ENCODE data around the gene GC. TPM values are rescaled to one million over a fixed set of nuclear protein-coding genes. Genes with fewer than 3 reads are reported as not detected.

GC gene
- total RNA-seq, 1 donor from 2014 or later, result not detected

DNA sequence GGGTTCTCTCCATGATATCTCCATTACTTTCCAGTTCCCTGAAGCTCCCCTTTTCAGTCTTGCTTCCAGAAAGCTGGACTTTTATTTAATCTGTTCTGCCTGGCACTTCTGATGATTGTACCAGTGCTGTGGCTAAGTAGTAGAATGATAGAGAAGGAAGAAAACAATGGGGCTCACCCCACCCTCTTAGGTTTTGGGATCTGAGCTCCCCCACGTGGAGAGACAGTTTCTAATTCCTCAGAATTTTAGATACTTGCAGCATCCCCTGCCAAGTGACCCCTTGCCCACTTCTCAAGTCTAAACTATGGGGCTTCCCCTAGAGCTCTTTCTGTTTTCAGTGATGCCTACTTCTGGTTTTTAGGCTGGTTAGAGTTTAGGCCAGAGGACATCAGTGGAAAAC is 73.9 kb downstream of the GC start:
- Histone ChIP-seq H3K4me3 (ENCODE audit: insufficient read depth, low read depth, low read length) (no peak overlapping the region), H3K27me3 (ENCODE audit: insufficient read depth, low read length) (no peaks in the 10 kb centered on the region), H2AFZ (ENCODE audit: low read depth, low read length) (no peak overlapping the region), H3K79me2 (ENCODE audit: insufficient read depth, low read length) (no peaks in the 10 kb centered on the region), H3K27ac (ENCODE audit: low read depth, low read length) (no peak overlapping the region), H3K9ac (ENCODE audit: low read length) (no peak overlapping the region), H4K20me1 (ENCODE audit: insufficient read depth, low read length) (no peaks in the 10 kb centered on the region), H3K9me3 (ENCODE audit: insufficient read depth, low read depth, low read length) (no peaks in the 10 kb centered on the region), H3K36me3 (ENCODE audit: insufficient read depth, low read length) (no peaks in the 10 kb centered on the region), H3K4me2 (ENCODE audit: low read length) (no peak overlapping the region), H3K4me1 (ENCODE audit: insufficient read depth, low read length) (peaks cover 6% of the 10 kb centered on the region)
- DNase-seq (ENCODE audit: low read depth), result no peak
- no peak for FAIRE-seq
- no peaks in the 10 kb centered on the region for H3K9me3 Mint-ChIP-seq (ENCODE audit: unreplicated experiment)
- H3K36me3 Mint-ChIP-seq (ENCODE audit: low read depth, unreplicated experiment), result no peaks in the 10 kb centered on the region
- TF ChIP-seq EZH2 (IDR thresholded peaks at IDR 0.05; ENCODE audit: insufficient read depth, low read length), result no peak
- TF ChIP-seq, protein P1, sequence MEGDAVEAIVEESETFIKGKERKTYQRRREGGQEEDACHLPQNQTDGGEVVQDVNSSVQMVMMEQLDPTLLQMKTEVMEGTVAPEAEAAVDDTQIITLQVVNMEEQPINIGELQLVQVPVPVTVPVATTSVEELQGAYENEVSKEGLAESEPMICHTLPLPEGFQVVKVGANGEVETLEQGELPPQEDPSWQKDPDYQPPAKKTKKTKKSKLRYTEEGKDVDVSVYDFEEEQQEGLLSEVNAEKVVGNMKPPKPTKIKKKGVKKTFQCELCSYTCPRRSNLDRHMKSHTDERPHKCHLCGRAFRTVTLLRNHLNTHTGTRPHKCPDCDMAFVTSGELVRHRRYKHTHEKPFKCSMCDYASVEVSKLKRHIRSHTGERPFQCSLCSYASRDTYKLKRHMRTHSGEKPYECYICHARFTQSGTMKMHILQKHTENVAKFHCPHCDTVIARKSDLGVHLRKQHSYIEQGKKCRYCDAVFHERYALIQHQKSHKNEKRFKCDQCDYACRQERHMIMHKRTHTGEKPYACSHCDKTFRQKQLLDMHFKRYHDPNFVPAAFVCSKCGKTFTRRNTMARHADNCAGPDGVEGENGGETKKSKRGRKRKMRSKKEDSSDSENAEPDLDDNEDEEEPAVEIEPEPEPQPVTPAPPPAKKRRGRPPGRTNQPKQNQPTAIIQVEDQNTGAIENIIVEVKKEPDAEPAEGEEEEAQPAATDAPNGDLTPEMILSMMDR (IDR thresholded peaks at IDR 0.05; ENCODE audit: insufficient read depth, low read depth, low read length), result peak; percentile 12
- no peak overlapping the region for H3K4me3 Mint-ChIP-seq (ENCODE audit: unreplicated experiment)
- no peaks in the 10 kb centered on the region for H3K27me3 Mint-ChIP-seq (ENCODE audit: low read depth, unreplicated experiment)
- no peak overlapping the region for H3K27ac Mint-ChIP-seq (ENCODE audit: unreplicated experiment)
- peaks cover 12% of the 10 kb centered on the region for H3K4me1 Mint-ChIP-seq (ENCODE audit: low read depth, unreplicated experiment)

- Mint-ChIP-seq H3K9me3 (ENCODE audit: unreplicated experiment) (no peaks in the 10 kb centered on the region), H3K4me1 (ENCODE audit: low read depth, unreplicated experiment) (no peaks in the 10 kb centered on the region), H3K27me3 (ENCODE audit: low read depth, unreplicated experiment) (no peaks in the 10 kb centered on the region), H3K36me3 (ENCODE audit: low read depth, unreplicated experiment) (no peaks in the 10 kb centered on the region), H3K27ac (ENCODE audit: unreplicated experiment) (no peak overlapping the region), H3K4me3 (ENCODE audit: unreplicated experiment) (no peak overlapping the region)
- no peaks in the 10 kb centered on the region for H3K36me3 ChIP-seq (ENCODE audit: insufficient read depth, low read length)
- no peak overlapping the region for H3K9ac ChIP-seq (ENCODE audit: low read length)
- no peak overlapping the region for H3K27ac ChIP-seq (ENCODE audit: low read depth, low read length)
- H4K20me1 ChIP-seq (ENCODE audit: insufficient read depth, low read length), result no peaks in the 10 kb centered on the region
- H3K4me3 ChIP-seq (ENCODE audit: insufficient read depth, low read depth, low read length), result no peak overlapping the region
- FAIRE-seq (no peak), DNase-seq (ENCODE audit: low read depth) (no peak)
- TF ChIP-seq, protein P1 (IDR thresholded peaks at IDR 0.05; ENCODE audit: insufficient read depth, low read depth, low read length), result no peak
- no peak for TF ChIP-seq EZH2 (IDR thresholded peaks at IDR 0.05; ENCODE audit: insufficient read depth, low read length)
- no peak overlapping the region for H3K4me2 ChIP-seq (ENCODE audit: low read length)
- H3K79me2 ChIP-seq (ENCODE audit: insufficient read depth, low read length), result no peaks in the 10 kb centered on the region
- no peaks in the 10 kb centered on the region for H3K9me3 ChIP-seq (ENCODE audit: insufficient read depth, low read depth, low read length)
- H2AFZ ChIP-seq (ENCODE audit: low read depth, low read length), result no peak overlapping the region
- no peaks in the 10 kb centered on the region for H3K4me1 ChIP-seq (ENCODE audit: insufficient read depth, low read length)
- H3K27me3 ChIP-seq (ENCODE audit: insufficient read depth, low read length), result no peaks in the 10 kb centered on the region
Observed at GRCh38 chr4:71698141-71698540, 85.7 kb downstream of the GC start.

- no peak overlapping the region for H3K27ac Mint-ChIP-seq (ENCODE audit: unreplicated experiment)
- no peak overlapping the region for H3K4me3 Mint-ChIP-seq (ENCODE audit: unreplicated experiment)
Observed at GRCh38 chr4:71697031-71697430, 86.8 kb downstream of the GC start.

More at GRCh38 chr4:71697031-71697430, 86.8 kb downstream of the GC start:
- Mint-ChIP-seq H3K4me1 (ENCODE audit: low read depth, unreplicated experiment) (no peaks in the 10 kb centered on the region), H3K27me3 (ENCODE audit: low read depth, unreplicated experiment) (no peaks in the 10 kb centered on the region), H3K36me3 (ENCODE audit: low read depth, unreplicated experiment) (no peaks in the 10 kb centered on the region), H3K9me3 (ENCODE audit: unreplicated experiment) (no peaks in the 10 kb centered on the region)
- Histone ChIP-seq H3K27me3 (ENCODE audit: insufficient read depth, low read length) (no peaks in the 10 kb centered on the region), H3K36me3 (ENCODE audit: insufficient read depth, low read length) (no peaks in the 10 kb centered on the region), H3K4me3 (ENCODE audit: insufficient read depth, low read depth, low read length) (no peak overlapping the region), H2AFZ (ENCODE audit: low read depth, low read length) (no peak overlapping the region), H3K27ac (ENCODE audit: low read depth, low read length) (no peak overlapping the region), H3K79me2 (ENCODE audit: insufficient read depth, low read length) (no peaks in the 10 kb centered on the region), H3K9ac (ENCODE audit: low read length) (no peak overlapping the region), H4K20me1 (ENCODE audit: insufficient read depth, low read length) (no peaks in the 10 kb centered on the region), H3K4me1 (ENCODE audit: insufficient read depth, low read length) (no peaks in the 10 kb centered on the region), H3K4me2 (ENCODE audit: low read length) (no peak overlapping the region), H3K9me3 (ENCODE audit: insufficient read depth, low read depth, low read length) (no peaks in the 10 kb centered on the region)
- TF ChIP-seq, protein P1 (IDR thresholded peaks at IDR 0.05; ENCODE audit: insufficient read depth, low read depth, low read length), result no peak
- TF ChIP-seq EZH2 (IDR thresholded peaks at IDR 0.05; ENCODE audit: insufficient read depth, low read length), result no peak
- FAIRE-seq (no peak), DNase-seq (ENCODE audit: low read depth) (no peak)
